GM12801 (cell line): Measurements from ENCODE around the gene SLC51A.

Experiments
- CTCF ChIP-seq: IDR thresholded peaks from one replicate; pipeline ENCODE4 v1.5.1; 2011; ENCODE audit warnings: control low read depth; ENCODE audit not compliant: insufficient read length; ENCODE audit errors: extremely low read depth

The SLC51A gene

DNA sequence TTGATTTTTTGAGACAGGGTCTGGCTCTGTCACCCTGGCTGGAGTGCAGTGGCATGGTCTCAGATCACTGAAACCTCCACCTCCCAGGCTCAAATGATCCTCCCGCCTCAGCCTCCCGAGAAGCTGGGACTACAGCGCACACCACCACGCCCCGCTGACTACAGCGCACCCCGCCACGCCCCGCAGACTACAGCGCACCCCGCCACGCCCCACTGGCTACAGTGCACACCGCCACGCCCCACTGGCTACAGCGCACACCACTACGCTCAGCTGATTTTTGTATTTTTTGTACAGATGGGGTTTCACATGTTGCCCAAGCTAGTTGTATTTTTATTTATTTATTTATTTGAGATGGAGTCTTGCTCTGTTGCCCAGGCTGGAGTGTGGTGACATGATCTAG, 35.6 kb downstream of the SLC51A start:
- TF ChIP-seq CTCF = no peak

- TF ChIP-seq CTCF = no peak
These were observed 38.3 kb downstream of the SLC51A start for GRCh38 chr3:196254376-196255283.

DNA sequence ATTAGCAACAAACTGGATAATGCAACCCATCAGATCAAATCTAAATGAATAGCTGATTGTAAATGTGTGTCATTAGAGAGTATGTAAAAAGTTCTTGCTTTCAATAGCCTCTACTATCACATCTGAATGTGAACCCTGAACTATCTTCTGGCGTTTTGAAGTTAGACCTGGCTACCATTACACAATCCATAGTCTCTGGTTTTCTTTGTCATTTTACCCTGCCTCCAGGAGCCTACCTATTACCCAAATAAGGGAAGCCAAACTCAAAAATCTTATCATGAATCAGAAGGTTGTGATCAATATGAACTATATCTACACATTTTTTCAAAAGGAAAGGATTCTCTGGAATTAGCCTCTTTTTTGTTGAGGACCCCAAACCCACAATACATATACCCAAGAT, 39.4 kb downstream of the SLC51A start:
- no peak for TF ChIP-seq CTCF

- TF ChIP-seq CTCF = no peak
These were observed 44.5 kb downstream of the SLC51A start for GRCh38 chr3:196260784-196261183.

- TF ChIP-seq CTCF = no peak
These were observed 47.5 kb downstream of the SLC51A start for GRCh38 chr3:196263819-196264218.

DNA sequence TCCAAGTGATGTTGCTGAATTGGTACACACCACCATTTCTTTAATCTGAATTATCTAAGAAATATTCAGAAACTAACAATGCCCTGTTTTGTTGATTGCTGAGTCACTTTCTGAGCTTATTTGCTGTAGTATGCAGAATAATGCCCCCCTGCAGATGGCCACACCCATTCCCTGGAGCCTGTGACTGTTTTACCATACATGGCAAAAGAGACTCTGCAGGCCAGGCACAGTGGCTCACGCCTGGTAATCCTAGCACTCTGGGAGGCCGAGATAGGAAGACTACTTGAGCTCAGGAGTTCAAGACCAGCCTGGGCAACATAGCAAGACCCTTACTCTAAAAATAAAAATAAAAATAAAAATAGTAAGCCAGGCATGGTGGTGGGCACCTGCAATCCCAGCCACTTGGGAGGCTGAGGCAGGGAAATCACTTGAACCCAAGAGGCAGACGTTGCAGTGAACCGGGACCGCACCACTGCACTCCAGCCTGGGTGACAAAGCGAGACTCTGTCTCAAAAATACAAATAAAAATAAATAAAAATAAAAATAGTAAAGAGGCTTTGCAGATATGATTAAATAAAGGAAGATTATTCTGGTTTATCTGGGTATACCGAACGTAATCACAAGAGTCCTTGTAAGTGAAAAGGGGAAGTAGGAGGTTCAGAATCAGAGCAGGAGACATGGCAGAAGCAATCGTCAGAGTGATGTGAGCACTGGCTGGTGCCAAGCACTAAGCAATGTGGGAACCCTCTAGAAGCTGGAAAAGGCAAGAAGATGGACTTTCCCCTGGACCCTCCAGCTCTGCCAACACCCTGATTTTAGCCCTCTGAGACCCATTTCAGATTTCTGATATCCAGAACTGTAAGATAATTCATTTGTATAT, 52.2 kb downstream of the SLC51A start:
- no peak for TF ChIP-seq CTCF

DNA sequence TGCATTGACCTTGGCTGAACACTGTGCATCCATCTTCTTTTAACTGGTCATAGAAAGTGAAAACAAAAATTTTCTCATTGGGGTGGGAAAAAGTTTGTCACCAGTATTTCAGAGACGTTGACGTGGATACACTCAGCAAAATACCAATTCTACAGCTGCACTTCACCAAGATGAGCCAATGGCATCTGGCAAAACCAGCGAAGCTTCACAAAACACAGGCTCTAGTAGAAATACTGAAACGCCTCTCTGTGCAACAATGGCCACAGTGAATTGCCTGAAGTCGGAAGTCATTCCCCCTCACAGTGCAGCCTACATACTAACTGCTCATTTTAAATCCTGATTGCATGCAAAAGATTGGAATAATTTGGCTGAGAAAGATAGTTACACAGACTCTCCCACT, 54.2 kb downstream of the SLC51A start:
- no peak for TF ChIP-seq CTCF
